CD14-positive monocyte (primary cell): ENCODE measurements around the gene APP. TPM values are rescaled to one million over a fixed set of nuclear protein-coding genes. Genes with fewer than 3 reads are reported as not detected.
A peak's percentile ranks its signal among the peaks of the same experiment; 100 is the strongest.

Experiments
- DNase-seq, 3 donors: peaks; one replicate each; pipeline ENCODE4 v3.0.0-alpha.2; 2011 to 2022
- H2AFZ ChIP-seq: 2 replicates; pipeline ENCODE4 v1.6.0; 2012; ENCODE audit warnings: mild to moderate bottlenecking, low read depth, low read length, inconsistent platforms; ENCODE audit not compliant: insufficient read depth, poor library complexity, severe bottlenecking
- H3K27ac ChIP-seq, 2 donors: 1 replicate in 1 of 2; 2 replicates in 1 of 2; pipeline ENCODE4 v1.5.1; 2012 to 2013; ENCODE audit warnings: low read length in 2 of 2, control low read depth in 1 of 2, inconsistent platforms in 1 of 2, low read depth in 1 of 2, mild to moderate bottlenecking in 1 of 2
- H3K27me3 ChIP-seq, 2 donors: one replicate each; pipeline versions ENCODE4 v1.6.0 to v1.6.1; 2011 to 2013; ENCODE audit warnings: low read length in 2 of 2; ENCODE audit not compliant: control insufficient read depth in 2 of 2, insufficient read depth in 2 of 2
- H3K36me3 ChIP-seq, 2 donors: replicated peaks in 1 of 2; 1 replicate in 1 of 2; 2 replicates in 1 of 2; pipeline versions ENCODE4 v1.5.1 to v1.6.1; 2012 to 2013; ENCODE audit warnings: low read length in 2 of 2, control low read depth in 1 of 2, inconsistent platforms in 1 of 2, mild to moderate bottlenecking in 1 of 2; ENCODE audit not compliant: insufficient read depth in 2 of 2, control insufficient read depth in 1 of 2
- H3K4me1 ChIP-seq, 2 donors: 1 replicate in 1 of 2; 2 replicates in 1 of 2; pipeline versions ENCODE4 v1.5.1 to v1.6.1; 2012 to 2013; ENCODE audit warnings: low read length in 2 of 2, control low read depth in 1 of 2, inconsistent platforms in 1 of 2, mild to moderate bottlenecking in 1 of 2, moderate library complexity in 1 of 2; ENCODE audit not compliant: insufficient read depth in 2 of 2, control insufficient read depth in 1 of 2
- H3K4me2 ChIP-seq: replicated peaks from 2 replicates; pipeline ENCODE3; 2012; ENCODE audit warnings: low read length, moderate library complexity, mild to moderate bottlenecking; ENCODE audit not compliant: poor library complexity, severe bottlenecking; ENCODE audit errors: extremely low read depth
- H3K4me3 ChIP-seq, 3 experiments: fragments of 200-600 bp in 1 of 3; sonication (generic) in 1 of 3; replicated peaks in 1 of 3; 1 replicate in 2 of 3; 2 replicates in 1 of 3; pipeline ENCODE4 v1.5.1; 2011 to 2013; ENCODE audit warnings: low read length in 3 of 3, mild to moderate bottlenecking in 3 of 3, control low read depth in 2 of 3, low read depth in 2 of 3, inconsistent platforms in 1 of 3, moderate library complexity in 1 of 3
- H3K79me2 ChIP-seq: 2 replicates; pipeline ENCODE4 v1.6.0; 2012; ENCODE audit warnings: mild to moderate bottlenecking, control low read depth, inconsistent platforms, low read length, moderate library complexity; ENCODE audit not compliant: insufficient read depth
- H3K9ac ChIP-seq: 2 replicates; pipeline ENCODE4 v1.6.0; 2017; ENCODE audit warnings: low read length, mild to moderate bottlenecking; ENCODE audit not compliant: insufficient read depth, poor library complexity, severe bottlenecking
- H3K9me3 ChIP-seq, 2 donors: replicated peaks in 1 of 2; 1 replicate in 1 of 2; 2 replicates in 1 of 2; pipeline versions ENCODE4 v1.5.1 to v1.6.1; 2012 to 2013; ENCODE audit warnings: low read length in 2 of 2, control low read depth in 1 of 2; ENCODE audit not compliant: control insufficient read depth in 1 of 2, insufficient read depth in 1 of 2
- H4K20me1 ChIP-seq: 2 replicates; pipeline ENCODE4 v1.6.0; 2012; ENCODE audit warnings: mild to moderate bottlenecking, low read length, control low read depth, moderate library complexity; ENCODE audit not compliant: insufficient read depth
- H3K27ac Mint-ChIP-seq, 7 donors: one replicate each; pipeline ENCODE4 v1.8.0; 2020; ENCODE audit warnings: mild to moderate bottlenecking in 7 of 7, mixed read lengths in 7 of 7, moderate library complexity in 6 of 7, inconsistent platforms in 2 of 7
- H3K27me3 Mint-ChIP-seq, 3 donors: one replicate each; pipeline ENCODE4 v1.8.0; 2021 to 2022; ENCODE audit warnings: low read depth in 3 of 3, mild to moderate bottlenecking in 3 of 3, mixed read lengths in 3 of 3, moderate library complexity in 3 of 3, inconsistent platforms in 1 of 3
- H3K36me3 Mint-ChIP-seq, 2 donors: one replicate each; pipeline ENCODE4 v1.8.0; 2020; ENCODE audit warnings: mixed read lengths in 2 of 2, inconsistent platforms in 1 of 2, mild to moderate bottlenecking in 1 of 2
- H3K4me1 Mint-ChIP-seq: one replicate; pipeline ENCODE4 v1.8.0; 2020; ENCODE audit warnings: mild to moderate bottlenecking, mixed read lengths
- H3K4me3 Mint-ChIP-seq, 2 donors: one replicate each; pipeline ENCODE4 v1.8.0; 2020; ENCODE audit warnings: mild to moderate bottlenecking in 2 of 2, mixed read lengths in 2 of 2, moderate library complexity in 1 of 2
- H3K9me3 Mint-ChIP-seq, 7 donors: one replicate each; pipeline ENCODE4 v1.8.0; 2020 to 2022; ENCODE audit warnings: mixed read lengths in 7 of 7, mild to moderate bottlenecking in 6 of 7, moderate library complexity in 6 of 7, inconsistent platforms in 2 of 7
- CTCF ChIP-seq: fragments of 200-600 bp; IDR thresholded peaks from one replicate; pipeline ENCODE4 v1.8.0; 2022; ENCODE audit warnings: antibody characterized with exemption, mild to moderate bottlenecking
- WGBS: methylation state at CpG from one replicate; pipeline ENCODE4 v1.1.5; 2013; ENCODE audit warnings: missing lambda C conversion rate; ENCODE audit not compliant: insufficient coverage; 5-methylcytosine and 5-hydroxymethylcytosine counted together
- intact Hi-C, 2 donors: fragments of 100-400 bp; cut with micrococcal nuclease; formaldehyde crosslinking; loops; one replicate each; pipeline versions ENCODE4 v1.15.0 to v1.15.1; 2023
- polyA plus RNA-seq, 3 donors: library from polyadenylated mRNA; depleted of rRNA in 1 of 3; unstranded in 2 of 3; stranded (reverse) in 1 of 3; fragments of 300-500 nt in 2 of 3; fragments of >200 nt in 1 of 3; fragmentation: Illumina TruSeq in 2 of 3; gene quantifications; 1 replicate in 2 of 3; 2 replicates in 1 of 3; pipeline ENCODE4 v1.2.3, GENCODE V29; 2012 to 2021

Gene APP
- polyA plus RNA-seq, 3 donors = 28.0 to 118 (median 35.1) TPM

- WGBS = 100% methylated on average over 1 of the region's 6 CpGs
- Histone ChIP-seq H3K4me2 (no peak overlapping the region), H3K36me3 (peaks cover 0 to 9% of the 10 kb centered on the region in 2 donors), H3K27me3 (no peaks in the 10 kb centered on the region), H3K9me3 (no peaks in the 10 kb centered on the region), H3K27ac (no peak overlapping the region), H3K4me3 (no peak overlapping the region), H4K20me1 (no peaks in the 10 kb centered on the region), H3K79me2 (no peaks in the 10 kb centered on the region), H3K9ac (no peak overlapping the region), H3K4me1 (no peaks in the 10 kb centered on the region), H2AFZ (no peak overlapping the region)
- Mint-ChIP-seq H3K4me3 (no peak overlapping the region), H3K27me3 (peaks cover 0 to 3% (median 0%) of the 10 kb centered on the region in 3 donors), H3K36me3 (peaks cover 9 to 15% of the 10 kb centered on the region in 2 donors), H3K4me1 (no peaks in the 10 kb centered on the region), H3K27ac (peak overlapping the region in 1 of 7 donors; percentile 28), H3K9me3 (peaks cover 2 to 13% (median 7%) of the 10 kb centered on the region in 7 donors)
- no peak for TF ChIP-seq CTCF
- intact Hi-C loops = no loop called here
- DNase-seq = no peak
Measured at GRCh38 chr21:25916226-25916625, 254.3 kb downstream of the APP start.

- no peak for TF ChIP-seq CTCF
- intact Hi-C loops = no loop called here
- peaks cover 2 to 13% (median 7%) of the 10 kb centered on the region in 7 donors for H3K9me3 Mint-ChIP-seq
- H3K4me1 ChIP-seq = no peaks in the 10 kb centered on the region
- H3K36me3 Mint-ChIP-seq = peaks cover 18 to 28% of the 10 kb centered on the region in 2 donors
- H3K27ac ChIP-seq = no peak overlapping the region
- H2AFZ ChIP-seq = no peak overlapping the region
- no peaks in the 10 kb centered on the region for H3K4me1 Mint-ChIP-seq
- no peak overlapping the region for H3K4me3 Mint-ChIP-seq
- no peak overlapping the region for H3K27ac Mint-ChIP-seq
- no peak overlapping the region for H3K9ac ChIP-seq
- H4K20me1 ChIP-seq = no peaks in the 10 kb centered on the region
- 88% methylated on average over 1 of the region's 3 CpGs for WGBS
- peaks cover 0 to 21% of the 10 kb centered on the region in 2 donors for H3K36me3 ChIP-seq
- no peaks in the 10 kb centered on the region for H3K79me2 ChIP-seq
- no peaks in the 10 kb centered on the region for H3K27me3 ChIP-seq
- no peak overlapping the region for H3K4me2 ChIP-seq
- H3K9me3 ChIP-seq = no peaks in the 10 kb centered on the region
- peaks cover 0 to 3% (median 0%) of the 10 kb centered on the region in 3 donors for H3K27me3 Mint-ChIP-seq
- H3K4me3 ChIP-seq = no peak overlapping the region
- DNase-seq = no peak
Measured at GRCh38 chr21:25913479-25913878, 257.1 kb downstream of the APP start.
